ENCODE data around the gene BRF1. TPM values are rescaled to one million over a fixed set of nuclear protein-coding genes. Genes with fewer than 3 reads are reported as not detected.
A peak's percentile ranks its signal among the peaks of the same experiment; 100 is the strongest.

BRF1 gene
- total and polyA plus RNA-seq, 2 of the 8 experiments (the other 6 are each of a cell fraction or from before 2014, with no cell fraction given) = 7.7 to 18.3 TPM

GRCh38 chr14:105207460-105207901, 93.3 kb downstream of the BRF1 start:
- peaks cover 0 to 2% (median 0%) of the 10 kb centered on the region in 4 experiments; a peak in 2 of 7 replicates for H3K27me3 ChIP-seq (replicated peaks in 1 of 4; ENCODE audit: control insufficient read depth in 3 of 4, extremely low read depth in 1 of 4, insufficient read depth in 3 of 4, low read length in 3 of 4)
- no peak for DNase-seq (ENCODE audit: low read depth in 1 of 2, low spot score in 2 of 2)
- TF ChIP-seq JUN (IDR thresholded peaks at IDR 0.05; ENCODE audit: low read depth, low read length) (no peak), FOSL1 (IDR thresholded peaks at IDR 0.05; ENCODE audit: insufficient read depth, low read depth, low read length) (no peak), SIX5 (IDR thresholded peaks at IDR 0.05; ENCODE audit: low read depth, low read length) (no peak), CREB1 (IDR thresholded peaks at IDR 0.05) (0 out of 2 replicates have a peak, but pooled peaks have one; percentile 17), TBP (IDR thresholded peaks at IDR 0.05; ENCODE audit: low read depth, low read length) (no peak), NRF1 (IDR thresholded peaks at IDR 0.05; ENCODE audit: low read depth, low read length) (no peak), RBBP5 (IDR thresholded peaks at IDR 0.05; ENCODE audit: borderline replicate concordance, low read depth, low read length) (no peak)
- TF ChIP-seq, protein P1, sequence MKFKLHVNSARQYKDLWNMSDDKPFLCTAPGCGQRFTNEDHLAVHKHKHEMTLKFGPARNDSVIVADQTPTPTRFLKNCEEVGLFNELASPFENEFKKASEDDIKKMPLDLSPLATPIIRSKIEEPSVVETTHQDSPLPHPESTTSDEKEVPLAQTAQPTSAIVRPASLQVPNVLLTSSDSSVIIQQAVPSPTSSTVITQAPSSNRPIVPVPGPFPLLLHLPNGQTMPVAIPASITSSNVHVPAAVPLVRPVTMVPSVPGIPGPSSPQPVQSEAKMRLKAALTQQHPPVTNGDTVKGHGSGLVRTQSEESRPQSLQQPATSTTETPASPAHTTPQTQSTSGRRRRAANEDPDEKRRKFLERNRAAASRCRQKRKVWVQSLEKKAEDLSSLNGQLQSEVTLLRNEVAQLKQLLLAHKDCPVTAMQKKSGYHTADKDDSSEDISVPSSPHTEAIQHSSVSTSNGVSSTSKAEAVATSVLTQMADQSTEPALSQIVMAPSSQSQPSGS (IDR thresholded peaks at IDR 0.05; ENCODE audit: low read length) = no peak
- TF ChIP-seq, protein P2, sequence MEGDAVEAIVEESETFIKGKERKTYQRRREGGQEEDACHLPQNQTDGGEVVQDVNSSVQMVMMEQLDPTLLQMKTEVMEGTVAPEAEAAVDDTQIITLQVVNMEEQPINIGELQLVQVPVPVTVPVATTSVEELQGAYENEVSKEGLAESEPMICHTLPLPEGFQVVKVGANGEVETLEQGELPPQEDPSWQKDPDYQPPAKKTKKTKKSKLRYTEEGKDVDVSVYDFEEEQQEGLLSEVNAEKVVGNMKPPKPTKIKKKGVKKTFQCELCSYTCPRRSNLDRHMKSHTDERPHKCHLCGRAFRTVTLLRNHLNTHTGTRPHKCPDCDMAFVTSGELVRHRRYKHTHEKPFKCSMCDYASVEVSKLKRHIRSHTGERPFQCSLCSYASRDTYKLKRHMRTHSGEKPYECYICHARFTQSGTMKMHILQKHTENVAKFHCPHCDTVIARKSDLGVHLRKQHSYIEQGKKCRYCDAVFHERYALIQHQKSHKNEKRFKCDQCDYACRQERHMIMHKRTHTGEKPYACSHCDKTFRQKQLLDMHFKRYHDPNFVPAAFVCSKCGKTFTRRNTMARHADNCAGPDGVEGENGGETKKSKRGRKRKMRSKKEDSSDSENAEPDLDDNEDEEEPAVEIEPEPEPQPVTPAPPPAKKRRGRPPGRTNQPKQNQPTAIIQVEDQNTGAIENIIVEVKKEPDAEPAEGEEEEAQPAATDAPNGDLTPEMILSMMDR (IDR thresholded peaks at IDR 0.05; ENCODE audit: control extremely low read depth in 1 of 3, insufficient read depth in 1 of 3, low read depth in 1 of 3, low read length in 3 of 3) = peak in 2 of 3 experiments; percentile 44 to 48; a peak in 3 of 4 replicates

More at GRCh38 chr14:105207460-105207901, 93.3 kb downstream of the BRF1 start:
- FAIRE-seq = no peak
- Histone ChIP-seq H2BK120ac (replicated peaks; ENCODE audit: low read depth, low read length) (no peak overlapping the region), H4K8ac (ENCODE audit: extremely low read depth, insufficient read depth, low read length) (no peak overlapping the region), H3K27ac (ENCODE audit: low read depth, low read length) (no peak overlapping the region), H3K4me1 (replicated peaks in 1 of 4; ENCODE audit: control insufficient read depth in 3 of 4, insufficient read depth in 4 of 4, low read length in 3 of 4) (peaks cover 0 to 4% (median 0%) of the 10 kb centered on the region in 4 experiments; a peak in 1 of 7 replicates), H2BK15ac (ENCODE audit: low read length) (no peak overlapping the region), H3K36me3 (ENCODE audit: control insufficient read depth in 2 of 4, insufficient read depth in 4 of 4, low read length in 3 of 4) (no peaks in the 10 kb centered on the region), H3K4ac (replicated peaks; ENCODE audit: insufficient read length, low read depth, low read length) (no peak overlapping the region), H3K56ac (replicated peaks; ENCODE audit: insufficient read length, low read depth, low read length) (no peak overlapping the region), H3K79me1 (ENCODE audit: low read depth, low read length) (no peaks in the 10 kb centered on the region), H3K4me2 (ENCODE audit: insufficient read depth in 1 of 2, low read depth in 2 of 2, low read length in 2 of 2) (no peak overlapping the region), H3K18ac (ENCODE audit: extremely low read depth, low read length) (no peak overlapping the region), H3K9ac (replicated peaks in 1 of 4; ENCODE audit: extremely low read depth in 1 of 4, low read depth in 3 of 4, low read length in 3 of 4) (no peak overlapping the region), H3K4me3 (ENCODE audit: extremely low read depth in 1 of 4, insufficient read depth in 2 of 4, low read depth in 3 of 4, low read length in 4 of 4) (no peak overlapping the region), H3K23me2 (ENCODE audit: low read depth, low read length) (no peaks in the 10 kb centered on the region), H3K23ac (ENCODE audit: insufficient read length) (no peak overlapping the region), H2BK20ac (ENCODE audit: low read length) (no peak overlapping the region), H4K5ac (ENCODE audit: insufficient read length, low read depth, low read length) (no peak overlapping the region), H3K79me2 (ENCODE audit: control insufficient read depth in 1 of 2, insufficient read depth in 2 of 2, low read length in 2 of 2) (no peaks in the 10 kb centered on the region), H2AFZ (ENCODE audit: low read length) (no peak overlapping the region), H3K9me3 (ENCODE audit: insufficient read depth in 2 of 2, low read depth in 1 of 2, low read length in 1 of 2) (no peaks in the 10 kb centered on the region), H2AK5ac (ENCODE audit: low read depth, low read length) (no peak overlapping the region), H3K14ac (ENCODE audit: insufficient read length) (no peak overlapping the region), H4K91ac (replicated peaks; ENCODE audit: insufficient read length, low read length) (no peak overlapping the region), H2BK5ac (ENCODE audit: low read depth, low read length) (no peak overlapping the region), H4K20me1 (replicated peaks in 1 of 2; ENCODE audit: control insufficient read depth in 1 of 2, insufficient read depth in 2 of 2, low read length in 2 of 2) (peaks cover 3 to 10% of the 10 kb centered on the region in 2 experiments), H2BK12ac (ENCODE audit: low read depth, low read length) (no peak overlapping the region)
- 88% methylated on average over 11 of the region's 13 CpGs; no CpG with 5 or more reads in 1 of the 2 experiments for WGBS, 2 experiments (ENCODE audit: extremely low coverage in 1 of 2, insufficient coverage in 1 of 2, insufficient read length in 1 of 2, insufficient replicate concordance in 2 of 2, low coverage in 1 of 2, low lambda C conversion rate in 2 of 2, missing lambda C conversion rate in 1 of 2)
- ChIA-PET POLR2A (ENCODE audit: partially characterized antibody) (no interaction called here), CTCF (ENCODE audit: partially characterized antibody) (interaction anchor here (0.9 to 1.4 kb wide), 11 partner anchors 9 to 190 kb away, joined by 3 to 9 read pairs (median 3); partner anchors contain the start of gene TEX22)
